ENCODE results near the gene CRYBG1.

- TF ChIP-seq RAD21 (conservative IDR thresholded peaks at IDR 0.05 in 1 of 2, IDR thresholded peaks at IDR 0.05 in 1 of 2) (no peak), CTCF (IDR thresholded peaks at IDR 0.05) (no peak), MAX (IDR thresholded peaks at IDR 0.05) (no peak), POLR2A (IDR thresholded peaks at IDR 0.05; ENCODE audit: low read length) (no peak), BHLHE40 (IDR thresholded peaks at IDR 0.05; ENCODE audit: low read depth, low read length) (no peak), EP300 (IDR thresholded peaks at IDR 0.05) (no peak), USF2 (IDR thresholded peaks at IDR 0.05) (no peak), HEYL (CRISPR knock-in tag; IDR thresholded peaks at IDR 0.05) (no peak), MYC (IDR thresholded peaks at IDR 0.05; ENCODE audit: borderline replicate concordance, low read length) (no peak), REST (IDR thresholded peaks at IDR 0.05) (no peak), NR3C1 (IDR thresholded peaks at IDR 0.05) (no peak), HOXB13 (CRISPR knock-in tag; IDR thresholded peaks at IDR 0.05; ENCODE audit: low read depth) (no peak), RARB (CRISPR knock-in tag; IDR thresholded peaks at IDR 0.05) (no peak)
These were observed 174.5 kb downstream of the CRYBG1 start for GRCh38 chr6:106535012-106535411.

All from A549 (cell line).